A673 (cell line): ENCODE data around the gene DPYSL5. TPM values are rescaled to one million over a fixed set of nuclear protein-coding genes. Genes with fewer than 3 reads are reported as not detected.

ENCODE experiments used
- BruUV-seq: library from RNA; stranded (reverse); fragments of 400-500 nt; replicated peaks from 2 replicates; lab custom pipeline; 2021; lab: Mats Ljungman, UMichigan
- CTCF ChIA-PET: fragments of 300-600 bp; sonication (Branson Sonifier 250); formaldehyde crosslinking; loops from one replicate; lab custom pipeline; 2022; ENCODE audit warnings: antibody characterized with exemption; lab: Charles Lee
- POLR2A ChIA-PET: fragments of 300-600 bp; sonication (Branson Sonifier 250); formaldehyde crosslinking; loops from one replicate; lab custom pipeline; 2022; ENCODE audit warnings: antibody characterized with exemption; ENCODE audit not compliant: low non-redundant PET; lab: Charles Lee
- DNase-seq: peaks from one replicate; pipeline ENCODE4 v3.0.0-alpha.2; 2015; ENCODE audit warnings: low spot score
- H3K27ac ChIP-seq: fragments of 200-600 bp; sonication (generic); 2 replicates; pipeline ENCODE4 v1.5.1; 2016; ENCODE audit warnings: mixed run types, low read depth, mild to moderate bottlenecking, mixed read lengths, antibody characterized with exemption, low read length; ENCODE audit not compliant: poor library complexity, severe bottlenecking
- H3K27me3 ChIP-seq: fragments of 200-600 bp; sonication (generic); replicated peaks from 2 replicates; pipeline ENCODE4 v1.6.1; 2017; ENCODE audit warnings: mixed run types, low read depth, mild to moderate bottlenecking, mixed read lengths, antibody characterized with exemption, low read length; ENCODE audit not compliant: insufficient read depth, poor library complexity
- H3K36me3 ChIP-seq: fragments of 200-600 bp; sonication (generic); 2 replicates; pipeline ENCODE4 v1.6.1; 2016; ENCODE audit warnings: mixed run types, mild to moderate bottlenecking, mixed read lengths, antibody characterized with exemption, low read length; ENCODE audit not compliant: insufficient read depth, poor library complexity, severe bottlenecking
- H3K4me1 ChIP-seq: fragments of 200-600 bp; sonication (generic); 2 replicates; pipeline ENCODE4 v1.6.1; 2017; ENCODE audit warnings: mixed run types, mild to moderate bottlenecking, mixed read lengths, antibody characterized with exemption, low read length; ENCODE audit not compliant: insufficient read depth, poor library complexity, severe bottlenecking
- H3K4me3 ChIP-seq: fragments of 200-600 bp; sonication (generic); 2 replicates; pipeline ENCODE4 v1.5.1; 2016; ENCODE audit warnings: low read depth, mixed run types, mild to moderate bottlenecking, mixed read lengths, low read length; ENCODE audit not compliant: poor library complexity, severe bottlenecking
- H3K9me3 ChIP-seq: fragments of 200-600 bp; sonication (generic); 2 replicates; pipeline ENCODE4 v1.6.1; 2016; ENCODE audit warnings: mixed run types, low read depth, mild to moderate bottlenecking, mixed read lengths, antibody characterized with exemption, low read length; ENCODE audit not compliant: poor library complexity, severe bottlenecking
- CTCF ChIP-seq: fragments of 300-800, 200-600 bp; sonication (generic); conservative IDR thresholded peaks from 2 replicates; pipeline ENCODE4 v1.5.1; 2017; ENCODE audit warnings: low read depth, mild to moderate bottlenecking, antibody characterized with exemption, low read length, moderate library complexity, mixed read lengths
- EZH2 ChIP-seq: fragments of 200-600 bp; sonication (generic); IDR thresholded peaks from 2 replicates; pipeline ENCODE4 v1.6.1; 2017; ENCODE audit warnings: borderline replicate concordance, low read depth, mild to moderate bottlenecking, mixed read lengths, antibody characterized with exemption, low read length; ENCODE audit not compliant: poor library complexity, severe bottlenecking
- intact Hi-C: fragments of 100-400 bp; cut with micrococcal nuclease; formaldehyde crosslinking; loops from one replicate; pipeline ENCODE4 v1.10.0; 2022; ENCODE audit not compliant: unreplicated experiment
- total RNA-seq: library from RNA; stranded (reverse); gene quantifications from 2 replicates; pipeline ENCODE4 v1.2.3, GENCODE V29; 2021

DPYSL5 gene
- total RNA-seq, 1 experiment from 2014 or later, result 110 TPM

GRCh38 chr2:26983746-26984145 lies 135.8 kb downstream of the DPYSL5 start:
- Histone ChIP-seq H3K9me3 (no peaks in the 10 kb centered on the region), H3K4me3 (no peak overlapping the region), H3K27ac (no peak overlapping the region), H3K4me1 (no peaks in the 10 kb centered on the region), H3K36me3 (no peaks in the 10 kb centered on the region), H3K27me3 (no peaks in the 10 kb centered on the region)
- POLR2A ChIA-PET, result no interaction called here
- TF ChIP-seq CTCF, result no peak
- TF ChIP-seq EZH2, result no peak
- CTCF ChIA-PET, result interaction anchor here (1.0 kb wide), 1 partner anchor 33 kb away, joined by 8 read pairs; no protein-coding TSS in a partner anchor
- no peak for DNase-seq
- intact Hi-C loops, result no loop called here
- no TSS peak for BruUV-seq

- ChIA-PET CTCF (no interaction called here), POLR2A (no interaction called here)
- TF ChIP-seq EZH2 (no peak), CTCF (no peak)
- Histone ChIP-seq H3K9me3 (no peaks in the 10 kb centered on the region), H3K4me3 (no peak overlapping the region), H3K4me1 (no peaks in the 10 kb centered on the region), H3K27me3 (no peaks in the 10 kb centered on the region), H3K36me3 (no peaks in the 10 kb centered on the region), H3K27ac (no peak overlapping the region)
- no peak for DNase-seq
- intact Hi-C loops, result no loop called here
- no TSS peak for BruUV-seq
Measured at GRCh38 chr2:26985807-26986206, 137.9 kb downstream of the DPYSL5 start.

GRCh38 chr2:26986576-26986975 lies 138.6 kb downstream of the DPYSL5 start:
- intact Hi-C loops, result no loop called here

More at GRCh38 chr2:26986576-26986975, 138.6 kb downstream of the DPYSL5 start:
- TF ChIP-seq CTCF, result no peak
- Histone ChIP-seq H3K4me3 (no peak overlapping the region), H3K27ac (no peak overlapping the region), H3K4me1 (no peaks in the 10 kb centered on the region), H3K27me3 (no peaks in the 10 kb centered on the region), H3K36me3 (no peaks in the 10 kb centered on the region), H3K9me3 (no peaks in the 10 kb centered on the region)
- no TSS peak for BruUV-seq
- no peak for DNase-seq
- ChIA-PET POLR2A (no interaction called here), CTCF (interaction anchor here (1.1 kb wide), 1 partner anchor 409 kb away, joined by 4 read pairs; no protein-coding TSS in a partner anchor)
